Measurements from ENCODE around the gene ECT2L. TPM values are rescaled to one million over a fixed set of nuclear protein-coding genes. Genes with fewer than 3 reads are reported as not detected.

Gene ECT2L
- total and polyA plus RNA-seq, 5 experiments from 2014 or later = 0.05 to 0.26 TPM; not detected in 3

- no peak overlapping the region for H3K4me3 Mint-ChIP-seq
- POLR2A ChIA-PET = no interaction called here
- peaks cover 0 to 16% (median 7%) of the 10 kb centered on the region in 5 donors for H3K27me3 Mint-ChIP-seq
- ATAC-seq (no peak), DNase-seq (no peak)
- H3K27ac Mint-ChIP-seq = no peak overlapping the region
- no peaks in the 10 kb centered on the region for H3K36me3 Mint-ChIP-seq
- H3K4me1 Mint-ChIP-seq = peaks cover 0 to 7% (median 1%) of the 10 kb centered on the region in 4 donors
- no peaks in the 10 kb centered on the region for H3K9me3 Mint-ChIP-seq
Measured at GRCh38 chr6:138809677-138810076, 13.8 kb downstream of the ECT2L start.

GRCh38 chr6:138811866-138812265 lies 16.0 kb downstream of the ECT2L start:
- Mint-ChIP-seq H3K9me3 (no peaks in the 10 kb centered on the region), H3K27me3 (peaks cover 0 to 7% (median 2%) of the 10 kb centered on the region in 5 donors), H3K36me3 (no peaks in the 10 kb centered on the region), H3K4me3 (no peak overlapping the region), H3K27ac (no peak overlapping the region), H3K4me1 (peaks cover 0 to 4% (median 2%) of the 10 kb centered on the region in 4 donors)
- POLR2A ChIA-PET = no interaction called here
- ATAC-seq (no peak), DNase-seq (no peak)

- POLR2A ChIA-PET = no interaction called here
- H3K36me3 Mint-ChIP-seq = no peaks in the 10 kb centered on the region
- no peaks in the 10 kb centered on the region for H3K27me3 Mint-ChIP-seq
- no peak for ATAC-seq
- H3K9me3 Mint-ChIP-seq = no peaks in the 10 kb centered on the region
- H3K4me3 Mint-ChIP-seq = no peak overlapping the region
- no peak overlapping the region for H3K27ac Mint-ChIP-seq
- DNase-seq = no peak
- H3K4me1 Mint-ChIP-seq = peaks cover 0 to 11% (median 2%) of the 10 kb centered on the region in 4 donors
Measured at GRCh38 chr6:138814179-138814834, 18.4 kb downstream of the ECT2L start.

GRCh38 chr6:138815221-138815620 lies 19.3 kb downstream of the ECT2L start:
- POLR2A ChIA-PET = no interaction called here
- ATAC-seq = no peak
- H3K27me3 Mint-ChIP-seq = no peaks in the 10 kb centered on the region
- H3K4me1 Mint-ChIP-seq = peaks cover 0 to 12% (median 2%) of the 10 kb centered on the region in 4 donors
- no peak overlapping the region for H3K4me3 Mint-ChIP-seq
- H3K27ac Mint-ChIP-seq = no peak overlapping the region
- no peaks in the 10 kb centered on the region for H3K9me3 Mint-ChIP-seq
- no peak for DNase-seq
- H3K36me3 Mint-ChIP-seq = no peaks in the 10 kb centered on the region

GRCh38 chr6:138815797-138816528 lies 20.1 kb downstream of the ECT2L start:
- H3K9me3 Mint-ChIP-seq = no peaks in the 10 kb centered on the region
- no peaks in the 10 kb centered on the region for H3K27me3 Mint-ChIP-seq
- H3K36me3 Mint-ChIP-seq = no peaks in the 10 kb centered on the region
- POLR2A ChIA-PET = interaction anchor here (0.7 kb wide), 1 partner anchor 558 kb away, joined by 3 read pairs; the partner anchor contains the start of gene CITED2
- no peak overlapping the region for H3K4me3 Mint-ChIP-seq
- DNase-seq (peak in 3 of 10 donors; percentile 40 to 50 (median 41)), ATAC-seq (peak; percentile 64 to 77)
- peak overlapping the region in 3 of 10 donors; percentile 21 to 63 (median 40) for H3K27ac Mint-ChIP-seq
- peaks cover 0 to 12% (median 1%) of the 10 kb centered on the region in 4 donors for H3K4me1 Mint-ChIP-seq

- ATAC-seq (no peak), DNase-seq (no peak)
- Mint-ChIP-seq H3K9me3 (no peaks in the 10 kb centered on the region), H3K4me3 (no peak overlapping the region), H3K27ac (no peak overlapping the region), H3K27me3 (no peaks in the 10 kb centered on the region), H3K36me3 (no peaks in the 10 kb centered on the region), H3K4me1 (peaks cover 0 to 12% (median under 1%) of the 10 kb centered on the region in 4 donors)
- POLR2A ChIA-PET = interaction anchor here (0.6 kb wide), 1 partner anchor 375 kb away, joined by 4 read pairs; no protein-coding TSS in a partner anchor
Measured at GRCh38 chr6:138817799-138818198, 21.9 kb downstream of the ECT2L start.

DNA sequence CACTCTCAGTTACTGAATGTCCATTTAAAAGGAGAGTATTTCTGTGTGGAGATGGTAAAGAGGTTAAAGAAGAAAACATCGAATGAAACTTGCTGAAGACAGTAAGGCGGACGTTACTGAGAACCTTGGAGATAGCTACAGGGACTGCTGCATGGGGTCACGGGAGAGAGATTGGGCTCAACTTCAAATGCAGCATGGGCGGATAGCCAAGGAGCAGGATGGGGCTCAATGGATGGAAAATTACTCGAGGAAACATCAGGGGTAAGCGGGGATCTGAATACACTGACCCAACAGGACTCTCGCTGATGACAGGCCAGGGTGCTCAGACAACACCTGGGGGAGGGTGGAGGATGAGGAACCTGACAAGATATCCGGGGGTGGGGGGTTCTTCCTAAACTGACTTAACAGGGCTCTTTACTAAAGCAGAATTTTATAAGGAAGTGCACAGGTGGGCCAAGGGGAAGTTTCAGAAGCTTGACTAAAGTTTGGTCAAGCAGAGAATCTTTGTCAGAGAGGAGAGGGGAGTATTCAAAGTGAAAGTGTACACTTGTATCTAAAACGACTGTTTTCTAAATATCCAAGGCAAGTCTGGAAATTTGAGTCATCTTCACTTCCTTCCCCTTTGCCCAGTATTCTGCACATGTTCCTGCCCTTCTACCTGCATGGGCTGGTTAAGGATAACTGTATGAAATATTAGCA lies 22.8 kb downstream of the ECT2L start:
- Mint-ChIP-seq H3K9me3 (no peaks in the 10 kb centered on the region), H3K4me3 (no peak overlapping the region), H3K27me3 (no peaks in the 10 kb centered on the region), H3K4me1 (peaks cover 0 to 12% (median under 1%) of the 10 kb centered on the region in 4 donors), H3K36me3 (no peaks in the 10 kb centered on the region), H3K27ac (no peak overlapping the region)
- POLR2A ChIA-PET = interaction anchor here (0.6 kb wide), 1 partner anchor 374 kb away, joined by 4 read pairs; no protein-coding TSS in a partner anchor
- DNase-seq (no peak), ATAC-seq (no peak)

- Mint-ChIP-seq H3K4me1 (peaks cover 6 to 17% (median 7%) of the 10 kb centered on the region in 4 donors), H3K27me3 (no peaks in the 10 kb centered on the region)
Measured at GRCh38 chr6:138821519-138821918, 25.6 kb downstream of the ECT2L start.

GRCh38 chr6:138824482-138825144 lies 28.7 kb downstream of the ECT2L start:
- Mint-ChIP-seq H3K4me1 (peaks cover 5 to 8% (median 6%) of the 10 kb centered on the region in 4 donors), H3K9me3 (peaks cover 0 to 5% (median 0%) of the 10 kb centered on the region in 9 donors), H3K36me3 (no peaks in the 10 kb centered on the region), H3K4me3 (peak overlapping the region in 4 of 10 donors; percentile 11 to 58 (median 33)), H3K27ac (peak overlapping the region in 6 of 10 donors; percentile 48 to 87 (median 74)), H3K27me3 (no peaks in the 10 kb centered on the region)
- ATAC-seq = peak; percentile 74 to 97
- POLR2A ChIA-PET = no interaction called here
- DNase-seq = peak in 6 of 10 donors; percentile 2 to 56 (median 52)

More at GRCh38 chr6:138821519-138821918, 25.6 kb downstream of the ECT2L start:
- peaks cover 0 to under 1% (median 0%) of the 10 kb centered on the region in 9 donors for H3K9me3 Mint-ChIP-seq
- H3K4me3 Mint-ChIP-seq = no peak overlapping the region
- no peaks in the 10 kb centered on the region for H3K36me3 Mint-ChIP-seq
- DNase-seq = no peak
- peak overlapping the region in 1 of 10 donors; percentile 52 for H3K27ac Mint-ChIP-seq
- no peak for ATAC-seq
- POLR2A ChIA-PET = no interaction called here

DNA sequence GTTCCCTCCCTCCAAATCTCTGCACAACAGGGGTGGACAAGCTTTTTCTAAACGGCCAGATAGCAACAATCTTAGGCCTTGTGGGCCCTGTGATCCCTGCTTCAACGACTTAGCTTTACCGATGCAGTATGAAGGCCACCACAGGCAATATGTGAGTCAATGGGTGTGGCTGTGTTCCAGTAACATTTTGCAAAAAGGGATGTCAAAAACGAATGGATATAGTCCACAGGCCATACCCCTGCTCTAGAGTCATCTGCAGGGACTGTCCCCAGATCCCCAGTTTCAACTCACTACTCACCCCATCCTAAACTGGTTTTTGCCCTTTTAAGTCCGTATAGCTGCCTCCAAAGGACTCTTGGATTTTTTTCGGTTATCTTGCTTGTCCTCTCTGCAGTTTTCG lies 34.4 kb downstream of the ECT2L start:
- POLR2A ChIA-PET = no interaction called here
- no peak overlapping the region for H3K4me3 Mint-ChIP-seq
- H3K4me1 Mint-ChIP-seq = no peaks in the 10 kb centered on the region
- H3K9me3 Mint-ChIP-seq = peaks cover 0 to 5% (median 0%) of the 10 kb centered on the region in 9 donors
- no peaks in the 10 kb centered on the region for H3K36me3 Mint-ChIP-seq
- ATAC-seq (no peak), DNase-seq (no peak)
- H3K27me3 Mint-ChIP-seq = no peaks in the 10 kb centered on the region
- H3K27ac Mint-ChIP-seq = no peak overlapping the region

- Mint-ChIP-seq H3K36me3 (no peaks in the 10 kb centered on the region), H3K4me3 (no peak overlapping the region), H3K4me1 (no peaks in the 10 kb centered on the region), H3K27me3 (no peaks in the 10 kb centered on the region), H3K27ac (no peak overlapping the region), H3K9me3 (no peaks in the 10 kb centered on the region)
- ATAC-seq = no peak
- DNase-seq = no peak
- POLR2A ChIA-PET = no interaction called here
Measured at GRCh38 chr6:138832182-138832581, 36.3 kb downstream of the ECT2L start.

DNA sequence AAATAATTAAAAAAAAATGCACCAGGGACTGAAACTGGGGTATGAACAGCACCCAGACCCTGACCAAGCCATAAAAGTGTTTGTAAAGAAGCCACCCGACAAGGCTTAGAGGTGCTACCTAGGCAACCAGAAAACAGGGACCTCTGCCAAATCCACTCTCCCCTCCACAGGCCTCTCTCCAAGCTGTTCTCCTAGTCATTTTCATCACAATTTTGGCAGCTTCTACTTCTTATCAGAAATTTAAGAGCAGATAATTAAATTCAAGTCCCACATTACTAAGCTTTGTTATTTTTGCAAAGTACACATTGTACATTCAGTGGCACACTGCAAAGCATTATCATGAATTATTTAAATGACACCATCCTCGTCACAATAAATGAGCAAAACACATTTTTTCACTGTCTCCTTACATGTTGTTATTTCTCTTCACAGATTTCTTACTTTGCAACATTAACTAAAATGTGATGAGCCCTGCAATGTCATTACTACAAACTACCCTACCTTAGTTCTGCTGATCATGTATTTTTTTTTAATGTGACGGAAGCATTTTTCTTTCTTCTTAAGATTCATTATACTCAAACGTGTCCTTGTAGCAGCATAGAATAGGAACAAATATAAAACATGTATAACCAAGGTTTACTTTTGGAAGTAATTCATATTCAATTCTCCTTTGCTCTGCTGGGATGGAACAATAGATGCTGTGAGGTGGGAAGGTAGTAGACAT lies 38.1 kb downstream of the ECT2L start:
- POLR2A ChIA-PET = no interaction called here
- Mint-ChIP-seq H3K36me3 (no peaks in the 10 kb centered on the region), H3K27me3 (no peaks in the 10 kb centered on the region), H3K9me3 (no peaks in the 10 kb centered on the region), H3K4me1 (no peaks in the 10 kb centered on the region), H3K4me3 (no peak overlapping the region), H3K27ac (no peak overlapping the region)
- DNase-seq (no peak), ATAC-seq (no peak)
